KOPT-K1 (cell line): ENCODE measurements around the gene EIF4G3.
"Not testable (repeated sequence)": the region's sequence is repeated elsewhere in the genome, so short reads cannot be mapped to it uniquely, and the experiment has no call there.

Source experiments
- H3K27ac ChIP-seq: fragments of 200-600 bp; sonication (generic); 2 replicates; pipeline ENCODE4 v1.5.1; 2016; ENCODE audit warnings: antibody characterized with exemption, mild to moderate bottlenecking, low read depth, low read length; ENCODE audit not compliant: poor library complexity, severe bottlenecking
- H3K36me3 ChIP-seq: fragments of 200-600 bp; sonication (generic); 2 replicates; pipeline ENCODE4 v1.5.1; 2017; ENCODE audit warnings: antibody characterized with exemption, mild to moderate bottlenecking, low read length, moderate library complexity; ENCODE audit not compliant: insufficient read depth
- H3K9me3 ChIP-seq: fragments of 200-600 bp; sonication (generic); 2 replicates; pipeline ENCODE4 v1.5.1; 2017; ENCODE audit warnings: antibody characterized with exemption, low read length, mild to moderate bottlenecking; ENCODE audit not compliant: insufficient read depth, poor library complexity, severe bottlenecking

The EIF4G3 gene

DNA sequence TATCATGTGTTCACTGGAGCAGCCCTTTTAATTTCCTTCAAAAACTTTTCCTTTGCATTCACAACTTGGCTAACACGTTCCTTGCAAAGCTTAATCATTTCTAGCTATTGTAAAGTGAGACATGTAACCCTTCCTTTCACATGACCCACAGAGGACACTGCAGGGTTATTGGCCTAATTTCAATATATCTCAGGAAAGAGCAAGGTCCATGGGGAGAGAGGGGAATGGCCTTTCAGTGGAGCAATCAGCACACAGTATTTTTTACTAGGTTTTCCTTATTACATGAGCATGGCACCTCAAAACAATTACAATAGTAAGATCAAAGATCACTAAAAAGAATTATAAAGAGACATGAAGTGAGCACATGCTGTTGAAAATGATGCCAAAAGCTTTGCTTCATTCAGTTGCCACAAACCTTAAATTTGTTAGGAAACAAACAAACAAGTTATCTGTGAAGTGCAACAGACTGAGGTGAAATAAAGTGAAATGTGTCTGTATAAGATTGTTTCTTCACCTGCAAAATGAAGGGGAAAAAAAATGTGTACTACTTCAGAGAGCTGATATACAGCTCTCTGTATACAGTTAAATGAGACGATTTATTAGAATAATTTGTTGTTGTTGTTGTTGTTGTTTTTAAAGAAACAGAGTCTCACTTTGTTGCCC, 61.5 kb downstream of the EIF4G3 start:
- H3K27ac ChIP-seq, result no peak overlapping the region
- H3K36me3 ChIP-seq, result no peaks in the 10 kb centered on the region
- H3K9me3 ChIP-seq, result no peaks in the 10 kb centered on the region

DNA sequence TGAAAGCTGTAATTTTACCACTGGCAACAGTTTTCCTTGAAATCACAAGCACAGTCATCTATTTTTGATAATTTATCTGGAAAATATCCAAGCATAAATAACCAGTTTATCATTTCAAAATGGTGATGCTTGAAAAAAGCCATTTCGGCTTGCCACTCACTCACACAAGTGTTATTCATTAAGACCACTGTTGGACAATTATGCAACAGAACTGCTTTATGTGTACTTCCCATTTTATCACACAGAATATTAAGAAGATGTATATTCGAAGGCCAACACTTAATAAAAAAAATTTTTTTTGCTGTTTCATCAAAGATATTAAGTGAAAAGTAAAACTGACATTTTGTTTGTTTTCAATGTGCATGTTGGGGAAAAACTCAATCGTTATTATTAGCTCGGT, 62.3 kb downstream of the EIF4G3 start:
- H3K9me3 ChIP-seq, result no peaks in the 10 kb centered on the region
- no peaks in the 10 kb centered on the region for H3K36me3 ChIP-seq
- no peak overlapping the region for H3K27ac ChIP-seq

GRCh38 chr1:21110163-21110562, 66.5 kb downstream of the EIF4G3 start:
- Histone ChIP-seq H3K9me3 (no peaks in the 10 kb centered on the region), H3K27ac (no peak overlapping the region), H3K36me3 (no peaks in the 10 kb centered on the region)

DNA sequence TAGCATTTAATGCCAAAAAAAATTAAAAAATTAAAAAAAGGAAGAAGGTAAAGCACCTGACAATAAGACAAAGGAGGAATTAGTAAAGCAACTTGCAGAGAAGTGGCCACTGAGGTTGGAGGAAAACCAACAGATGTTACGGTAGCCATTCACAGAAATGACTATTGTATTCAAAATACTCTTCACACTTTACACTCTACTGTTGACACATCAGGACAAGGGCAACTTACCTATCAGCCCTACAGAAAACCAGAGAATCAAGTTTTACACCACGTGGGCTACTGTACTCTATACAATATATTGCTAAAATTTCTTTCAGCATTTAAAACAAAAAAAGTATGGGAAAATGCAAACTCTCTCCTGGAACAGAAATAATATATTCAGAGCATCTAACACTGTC, 70.0 kb downstream of the EIF4G3 start:
- H3K36me3 ChIP-seq, result peaks cover 6% of the 10 kb centered on the region; the same call in 1 of the 2 replicates
- no peaks in the 10 kb centered on the region for H3K9me3 ChIP-seq
- H3K27ac ChIP-seq, result no peak overlapping the region

DNA sequence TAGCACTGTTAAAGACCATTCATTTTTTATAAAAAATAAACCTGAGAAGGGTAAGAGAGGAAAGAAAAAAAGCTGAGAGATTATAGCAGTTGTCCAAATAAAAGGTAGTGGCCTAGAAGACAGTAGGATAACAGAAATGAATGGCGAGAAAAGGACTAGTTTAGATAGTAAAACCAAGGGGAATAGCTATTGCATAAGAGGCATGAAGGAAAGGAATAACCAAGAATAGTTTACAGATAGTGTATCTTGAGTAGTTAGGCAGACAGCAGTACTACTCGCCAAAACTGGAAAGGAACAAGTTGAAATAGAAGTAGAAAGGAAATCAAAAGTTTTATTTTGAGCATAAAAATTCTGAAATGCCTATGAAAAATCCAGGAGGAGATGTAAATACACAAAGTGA, 70.5 kb downstream of the EIF4G3 start:
- Histone ChIP-seq H3K27ac (no peak overlapping the region), H3K9me3 (no peaks in the 10 kb centered on the region), H3K36me3 (peaks cover 6% of the 10 kb centered on the region; the same call in 1 of the 2 replicates)

DNA sequence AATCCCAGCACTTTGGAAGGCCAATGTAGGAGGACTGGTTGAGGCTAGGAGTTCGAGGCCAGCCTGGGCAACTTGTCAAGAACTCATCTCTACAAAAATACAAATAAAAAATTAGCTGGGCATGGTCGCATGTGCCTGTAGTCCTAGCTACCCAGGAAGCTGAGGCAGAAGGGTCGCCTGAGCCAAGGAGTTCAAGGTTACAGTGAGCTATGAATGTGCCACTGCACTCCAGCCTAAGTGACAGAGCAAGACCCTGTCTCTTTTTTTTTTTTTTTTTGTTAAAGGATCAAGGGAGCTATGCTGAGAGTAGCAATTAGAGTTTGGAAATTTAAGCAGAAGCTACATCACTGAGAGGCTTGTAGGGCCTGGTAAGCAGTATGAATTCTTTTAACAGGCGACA, 70.9 kb downstream of the EIF4G3 start:
- Histone ChIP-seq H3K27ac (no peak overlapping the region), H3K36me3 (peaks cover 6% of the 10 kb centered on the region; the same call in 1 of the 2 replicates), H3K9me3 (no peaks in the 10 kb centered on the region)

GRCh38 chr1:21104683-21105082, 72.0 kb downstream of the EIF4G3 start:
- Histone ChIP-seq H3K36me3 (peaks cover 6% of the 10 kb centered on the region; the same call in 1 of the 2 replicates), H3K27ac (no peak overlapping the region), H3K9me3 (no peaks in the 10 kb centered on the region)

- Histone ChIP-seq H3K27ac (no peak overlapping the region), H3K9me3 (no peaks in the 10 kb centered on the region), H3K36me3 (peaks cover 15% of the 10 kb centered on the region)
Measured at GRCh38 chr1:21100481-21100921, 76.2 kb downstream of the EIF4G3 start.

DNA sequence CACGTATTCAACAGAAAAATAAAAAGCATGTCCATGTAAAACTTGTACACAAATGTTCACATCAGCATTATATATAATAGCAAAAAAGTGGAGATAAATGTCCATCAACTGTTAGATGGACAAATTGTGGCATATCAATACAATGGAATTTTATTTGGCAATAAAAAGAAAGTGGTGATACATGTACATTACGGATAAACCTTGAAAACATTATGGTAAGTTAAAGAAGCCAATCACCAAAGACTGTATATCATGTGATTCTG, 76.9 kb downstream of the EIF4G3 start:
- Histone ChIP-seq H3K27ac (no peak overlapping the region), H3K9me3 (no peaks in the 10 kb centered on the region), H3K36me3 (peaks cover 15% of the 10 kb centered on the region)

DNA sequence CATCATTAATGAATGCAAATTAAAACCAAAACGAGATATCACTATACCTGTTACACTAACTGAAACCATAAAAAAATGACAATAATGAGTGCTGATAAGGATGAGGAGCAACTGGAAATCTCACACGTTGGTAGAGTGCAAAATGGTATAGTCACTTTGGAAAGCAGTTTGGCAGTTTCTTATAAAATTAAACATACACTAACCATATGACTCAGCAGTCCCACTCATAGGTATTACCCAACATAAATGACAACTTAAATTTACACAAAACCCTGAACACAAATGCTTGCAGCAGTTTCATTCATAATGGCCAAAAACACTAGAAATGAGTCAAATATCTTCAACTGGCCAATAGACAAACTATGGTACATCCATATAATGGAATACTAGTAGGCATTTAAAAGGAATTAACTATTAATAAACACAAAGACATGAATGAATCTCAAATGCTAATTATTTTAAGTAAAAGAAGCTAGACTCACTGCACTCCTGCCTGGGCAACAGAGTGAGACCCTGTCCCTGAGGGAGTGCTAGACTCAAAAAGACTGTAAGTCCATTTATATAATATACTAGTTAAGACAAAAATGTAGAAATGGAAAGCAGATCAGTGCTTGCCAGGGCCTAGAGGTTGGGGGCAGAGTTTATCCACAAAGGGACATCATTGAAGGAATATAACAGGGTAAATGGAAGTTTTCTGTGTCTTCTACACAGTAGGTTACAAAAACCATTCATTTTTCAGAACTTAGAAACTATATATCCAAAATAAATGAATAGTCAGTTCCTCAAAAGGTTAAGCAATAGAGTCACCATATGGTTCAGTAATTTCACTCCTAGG, 77.4 kb downstream of the EIF4G3 start:
- peaks cover 15% of the 10 kb centered on the region for H3K36me3 ChIP-seq

GRCh38 chr1:21098186-21098915, 78.3 kb downstream of the EIF4G3 start:
- Histone ChIP-seq H3K27ac (no peak overlapping the region), H3K36me3 (peaks cover 9% of the 10 kb centered on the region; the same call in 1 of the 2 replicates), H3K9me3 (peaks cover 4% of the 10 kb centered on the region)

More for the DNA sequence above, 77.4 kb downstream of the EIF4G3 start:
- Histone ChIP-seq H3K9me3 (no peaks in the 10 kb centered on the region), H3K27ac (no peak overlapping the region)

GRCh38 chr1:21097729-21098128, 79.0 kb downstream of the EIF4G3 start:
- H3K27ac ChIP-seq, result no peak overlapping the region
- peaks cover 9% of the 10 kb centered on the region; the same call in 1 of the 2 replicates for H3K36me3 ChIP-seq
- H3K9me3 ChIP-seq, result peaks cover 5% of the 10 kb centered on the region

DNA sequence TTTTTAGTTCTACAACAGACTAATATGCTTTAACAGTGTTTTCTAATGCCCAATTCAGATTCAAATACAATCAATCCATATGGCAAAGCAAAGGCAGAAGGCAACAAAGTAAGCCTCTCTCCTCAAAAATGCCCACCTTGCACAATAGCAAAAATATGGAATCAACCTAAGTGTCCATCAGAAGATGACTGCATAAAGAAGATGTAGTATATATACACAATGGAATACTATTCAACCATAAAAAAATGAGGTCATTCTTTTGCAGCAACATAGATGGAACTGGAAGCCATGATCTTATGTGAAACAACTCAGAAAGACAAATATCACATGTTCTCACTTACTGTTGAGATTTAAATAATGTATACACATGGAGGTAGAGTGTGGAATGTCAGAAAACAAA, 80.7 kb downstream of the EIF4G3 start:
- H3K9me3 ChIP-seq, result peaks cover 5% of the 10 kb centered on the region
- H3K27ac ChIP-seq, result no peak overlapping the region
- H3K36me3 ChIP-seq, result peaks cover 9% of the 10 kb centered on the region; the same call in 1 of the 2 replicates

DNA sequence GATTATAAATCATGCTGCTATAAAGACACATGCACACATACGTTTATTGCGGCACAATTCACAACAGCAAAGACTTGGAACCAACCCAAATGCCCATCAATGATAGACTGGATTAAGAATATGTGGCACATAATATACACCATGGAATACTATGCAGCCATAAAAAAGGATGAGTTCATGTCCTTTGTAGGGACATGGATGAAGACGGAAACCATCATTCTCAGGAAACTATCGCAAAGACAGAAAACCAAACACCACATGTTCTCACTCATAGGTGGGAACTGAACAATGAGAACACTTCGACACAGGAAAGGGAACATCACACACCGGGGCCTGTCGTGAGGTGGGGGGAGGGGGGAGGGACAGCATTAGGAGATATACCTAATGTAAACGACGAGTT, 82.4 kb downstream of the EIF4G3 start:
- H3K36me3 ChIP-seq, H3K9me3 ChIP-seq, H3K27ac ChIP-seq: not testable (repeated sequence)

- H3K9me3 ChIP-seq, H3K36me3 ChIP-seq, H3K27ac ChIP-seq: not testable (repeated sequence)
Measured at GRCh38 chr1:21093271-21093958, 83.3 kb downstream of the EIF4G3 start.
